GM12878 (cell line): ENCODE data around the gene DERL2. TPM values are rescaled to one million over a fixed set of nuclear protein-coding genes. Genes with fewer than 3 reads are reported as not detected.

Source experiments
- ATAC-seq: fragments of 200-7000 bp; cut with Tn5 transposase; 3 replicates; pipeline ENCODE4 v1.9.1; 2020; ENCODE audit warnings: mild to moderate bottlenecking, moderate library complexity
- BruUV-seq: library from RNA; stranded (reverse); fragments of 400-500 nt; replicated peaks from 2 replicates; lab custom pipeline; 2021; lab: Mats Ljungman, UMichigan
- CTCF ChIA-PET: fragments of 300-600 bp; sonication (Branson Sonifier 250); formaldehyde crosslinking; extraction: SDS; loops from one replicate; lab custom pipeline; 2021; ENCODE audit warnings: inconsistent platforms; lab: Yijun Ruan, JAX
- POLR2A ChIA-PET: fragments of 350-600 bp; formaldehyde crosslinking; extraction: SDS; loops from one replicate; lab custom pipeline; 2021; ENCODE audit warnings: inconsistent platforms; lab: Charles Lee
- RAD21 ChIA-PET: fragments of 300-600 bp; sonication (Branson Sonifier 250); formaldehyde crosslinking; loops from one replicate; lab custom pipeline; 2023; ENCODE audit warnings: antibody characterized with exemption; ENCODE audit not compliant: unreplicated experiment; lab: Charles Lee
- SMC1A ChIA-PET: fragments of 300-600 bp; sonication (Branson Sonifier 250); formaldehyde crosslinking; loops from one replicate; lab custom pipeline; 2023; ENCODE audit not compliant: unreplicated experiment, uncharacterized antibody; lab: Charles Lee
- DNase-seq: peaks from one replicate; pipeline ENCODE4 v3.0.0-alpha.2; 2011; ENCODE audit warnings: low read depth, low spot score
- FAIRE-seq: peaks from 3 replicates; lab custom pipeline; 2011; peaks lifted over from hg19 to GRCh38; lab: Jason Lieb, UNC
- H2AFZ ChIP-seq: 2 replicates; pipeline ENCODE4 v1.6.0; 2011; ENCODE audit warnings: low read depth, low read length, control low read depth; ENCODE audit not compliant: control insufficient read depth
- H3K27ac ChIP-seq: 2 replicates; pipeline ENCODE4 v1.5.1; 2011; ENCODE audit warnings: control low read depth; ENCODE audit not compliant: control insufficient read depth, insufficient read depth
- H3K27me3 ChIP-seq, 2 experiments: replicated peaks in 1 of 2; 2 replicates each; pipeline versions ENCODE4 v1.6.0 to v1.6.1; 2011; ENCODE audit warnings: low read length in 1 of 2; ENCODE audit not compliant: control insufficient read depth in 2 of 2, insufficient read depth in 2 of 2
- H3K36me3 ChIP-seq, 2 experiments: 2 replicates each; pipeline ENCODE4 v1.5.1; 2011; ENCODE audit warnings: low read length in 1 of 2; ENCODE audit not compliant: control insufficient read depth in 2 of 2, insufficient read depth in 2 of 2
- H3K4me1 ChIP-seq: 2 replicates; pipeline ENCODE4 v1.6.1; 2011; ENCODE audit warnings: mild to moderate bottlenecking, low read length, moderate library complexity, mixed read lengths; ENCODE audit not compliant: control insufficient read depth, insufficient read depth
- H3K4me2 ChIP-seq: 2 replicates; pipeline ENCODE4 v1.6.0; 2011; ENCODE audit warnings: control low read depth; ENCODE audit not compliant: control insufficient read depth, insufficient read depth
- H3K4me3 ChIP-seq: fragments of 200-600 bp; sonication (generic); 2 replicates; pipeline ENCODE4 v1.5.1; 2016
- H3K79me2 ChIP-seq: 2 replicates; pipeline ENCODE4 v1.6.0; 2011; ENCODE audit warnings: low read length; ENCODE audit not compliant: control insufficient read depth, insufficient read depth
- H3K9ac ChIP-seq: 2 replicates; pipeline ENCODE4 v1.8.0; 2011; ENCODE audit warnings: low read length, control low read depth, mixed read lengths; ENCODE audit not compliant: control insufficient read depth, insufficient read depth
- H3K9me3 ChIP-seq: replicated peaks from 3 replicates; pipeline ENCODE4 v1.5.1; 2011; ENCODE audit warnings: mild to moderate bottlenecking, low read length; ENCODE audit not compliant: control insufficient read depth, insufficient read depth
- H4K20me1 ChIP-seq: 2 replicates; pipeline ENCODE4 v1.6.0; 2011; ENCODE audit not compliant: control insufficient read depth, insufficient read depth
- BRCA1 ChIP-seq: IDR thresholded peaks from 2 replicates; pipeline ENCODE4 v1.6.1; 2011; ENCODE audit warnings: low read depth, low read length, improper control_type of control experiment
- CBFB ChIP-seq: IDR thresholded peaks from 2 replicates; pipeline ENCODE4 v1.6.1; 2016; ENCODE audit warnings: antibody characterized with exemption, low read depth
- CBX3 ChIP-seq: fragments of 200-600 bp; sonication (generic); IDR thresholded peaks from 2 replicates; pipeline ENCODE4 v1.6.1; 2016; ENCODE audit warnings: low read depth, borderline replicate concordance
- IKZF2 ChIP-seq, 2 experiments: fragments of 450-650 bp; IDR thresholded peaks; 2 replicates each; pipeline ENCODE4 v1.6.1; 2017; ENCODE audit warnings: mild to moderate bottlenecking in 2 of 2, moderate library complexity in 2 of 2
- JUND ChIP-seq: IDR thresholded peaks from 2 replicates; pipeline ENCODE4 v1.6.1; 2012; ENCODE audit warnings: low read depth, mild to moderate bottlenecking, low read length, improper control_type of control experiment, moderate library complexity
- KLF5 ChIP-seq: fragments of 450-650 bp; IDR thresholded peaks from 2 replicates; pipeline ENCODE4 v1.6.1; 2014; ENCODE audit warnings: mild to moderate bottlenecking; ENCODE audit not compliant: partially characterized antibody
- NFXL1 ChIP-seq: fragments of 450-650 bp; IDR thresholded peaks from 2 replicates; pipeline ENCODE4 v1.6.1; 2017; ENCODE audit warnings: antibody characterized with exemption, mild to moderate bottlenecking, borderline replicate concordance
- NFYA ChIP-seq: IDR thresholded peaks from 2 replicates; pipeline ENCODE4 v1.6.1; 2011; ENCODE audit warnings: low read depth, mild to moderate bottlenecking, low read length, improper control_type of control experiment, borderline replicate concordance
- NKRF ChIP-seq: fragments of 450-650 bp; conservative IDR thresholded peaks from 2 replicates; pipeline ENCODE4 v1.6.1; 2017; ENCODE audit warnings: mild to moderate bottlenecking, moderate library complexity
- RCOR1 ChIP-seq: conservative IDR thresholded peaks from 2 replicates; pipeline ENCODE4 v1.6.1; 2012; ENCODE audit warnings: low read depth, low read length, improper control_type of control experiment
- SREBF1 ChIP-seq: IDR thresholded peaks from 2 replicates; pipeline ENCODE4 v1.6.1; 2012; ENCODE audit warnings: mild to moderate bottlenecking, low read length
- STAT1 ChIP-seq: fragments of 450-650 bp; conservative IDR thresholded peaks from 2 replicates; pipeline ENCODE4 v1.6.1; 2014; ENCODE audit warnings: antibody characterized with exemption, mild to moderate bottlenecking
- YBX1 ChIP-seq: fragments of 450-650 bp; IDR thresholded peaks from 2 replicates; pipeline ENCODE4 v1.6.1; 2016; ENCODE audit warnings: antibody characterized with exemption
- YY1 ChIP-seq: IDR thresholded peaks from 2 replicates; pipeline ENCODE4 v1.6.1; 2011; ENCODE audit warnings: low read depth, mild to moderate bottlenecking, low read length
- ZNF384 ChIP-seq: IDR thresholded peaks from 2 replicates; pipeline ENCODE4 v1.6.1; 2012; ENCODE audit warnings: low read depth, mild to moderate bottlenecking, low read length, improper control_type of control experiment, borderline replicate concordance
- ZNF622 ChIP-seq: fragments of 450-650 bp; IDR thresholded peaks from 2 replicates; pipeline ENCODE4 v1.6.1; 2017; ENCODE audit warnings: mild to moderate bottlenecking, inconsistent platforms
- WGBS: methylation state at CpG from one replicate; pipeline ENCODE4 v1.1.6; 2016; ENCODE audit warnings: low lambda C conversion rate; ENCODE audit not compliant: insufficient replicate concordance, insufficient coverage; ENCODE audit errors: missing lambda C conversion rate; 5-methylcytosine and 5-hydroxymethylcytosine counted together
- in situ Hi-C: fragments of 300-500 bp; cut with MboI; formaldehyde crosslinking; loops from 9 replicates; pipeline ENCODE4 v1.14.3; 2018; ENCODE audit warnings: mixed read lengths
- intact Hi-C: fragments of 100-400 bp; cut with micrococcal nuclease; formaldehyde crosslinking; loops from one replicate; pipeline ENCODE4 v1.14.2; 2022; ENCODE audit not compliant: unreplicated experiment
- polyA plus RNA-seq, 11 experiments: library from polyadenylated mRNA; depleted of rRNA in 4 of 11; unstranded in 6 of 11; stranded (reverse) in 5 of 11; fragments of >200 nt; fragmentation: Nextera tagmentation in 4 of 11; fragmentation: Illumina TruSeq in 1 of 11; extraction: Ambion mirVana in 4 of 11; extraction: Trizol in 1 of 11; gene quantifications; 1 replicate in 1 of 11; 2 replicates in 10 of 11; pipeline versions ENCODE4 v1.2.1 to v1.2.3, GENCODE V29; 2011 to 2016; ENCODE audit warnings: inconsistent platforms in 2 of 11, missing spikeins in 2 of 11, low read depth in 1 of 11
- total RNA-seq, 4 experiments: library from RNA; depleted of rRNA in 3 of 4; stranded (reverse); fragments of >200 nt in 3 of 4; fragmentation: Illumina TruSeq in 1 of 4; extraction: Trizol in 1 of 4; gene quantifications; 2 replicates each; pipeline versions ENCODE4 v1.2.1 to v1.2.3, GENCODE V29; 2013 to 2021

The DERL2 gene
- total and polyA plus RNA-seq, 10 of the 15 experiments (the other 5 are each of a cell fraction or from before 2014, with no cell fraction given): 40.5 to 236 (median 69.3) TPM

GRCh38 chr17:5502552-5502951, 16.6 kb upstream of the DERL2 start:
- H3K4me1 ChIP-seq: no peaks in the 10 kb centered on the region
- RAD21 ChIA-PET: no interaction called here
- in situ Hi-C loops (no loop called here), intact Hi-C loops (no loop called here)
- FAIRE-seq: no peak
- CTCF ChIA-PET: no interaction called here
- H3K27ac ChIP-seq: no peak overlapping the region
- H3K9me3 ChIP-seq: no peaks in the 10 kb centered on the region
- no peak for TF ChIP-seq IKZF2 (IDR thresholded peaks at IDR 0.05)
- BruUV-seq: no TSS peak
- no peak for DNase-seq
- no peak overlapping the region for H3K4me3 ChIP-seq
- POLR2A ChIA-PET: no interaction called here
- ATAC-seq: no peak
- SMC1A ChIA-PET: no interaction called here
- H3K9ac ChIP-seq: no peak overlapping the region
- H3K27me3 ChIP-seq: peaks cover 0 to 2% of the 10 kb centered on the region in 2 experiments; a peak in 2 of 4 replicates
- H4K20me1 ChIP-seq: no peaks in the 10 kb centered on the region
- WGBS: 88% methylated on average over 4 of the region's 4 CpGs
- H3K36me3 ChIP-seq: no peaks in the 10 kb centered on the region
- H2AFZ ChIP-seq: no peak overlapping the region
- H3K4me2 ChIP-seq: no peak overlapping the region
- no peaks in the 10 kb centered on the region for H3K79me2 ChIP-seq

- no peak overlapping the region for H3K4me2 ChIP-seq
- RAD21 ChIA-PET: no interaction called here
- H3K4me3 ChIP-seq: no peak overlapping the region
- no peaks in the 10 kb centered on the region for H3K9me3 ChIP-seq
- intact Hi-C loops: no loop called here
- no peak for FAIRE-seq
- CTCF ChIA-PET: no interaction called here
- ATAC-seq: no peak
- DNase-seq: no peak
- in situ Hi-C loops: no loop called here
- BruUV-seq: no TSS peak
- no peaks in the 10 kb centered on the region for H3K79me2 ChIP-seq
- POLR2A ChIA-PET: no interaction called here
- H3K27ac ChIP-seq: no peak overlapping the region
- SMC1A ChIA-PET: interaction anchor here (0.8 kb wide), 1 partner anchor 9 kb away, joined by 3 read pairs; no protein-coding TSS in a partner anchor
- 96% methylated on average over 8 of the region's 8 CpGs for WGBS
- no peaks in the 10 kb centered on the region for H3K36me3 ChIP-seq
- no peaks in the 10 kb centered on the region for H3K4me1 ChIP-seq
- no peak overlapping the region for H2AFZ ChIP-seq
- no peaks in the 10 kb centered on the region for H4K20me1 ChIP-seq
- H3K9ac ChIP-seq: no peak overlapping the region
- peaks cover 0 to 2% of the 10 kb centered on the region in 2 experiments; a peak in 2 of 4 replicates for H3K27me3 ChIP-seq
- no peak for TF ChIP-seq BRCA1
- TF ChIP-seq KLF5: no peak
- no peak for TF ChIP-seq CBX3
- TF ChIP-seq NFYA: no peak
- TF ChIP-seq CBFB: no peak
- no peak for TF ChIP-seq YBX1
- TF ChIP-seq ZNF622: no peak
- TF ChIP-seq RCOR1: no peak
- TF ChIP-seq JUND: no peak
- no peak for TF ChIP-seq YY1
- no peak for TF ChIP-seq STAT1
- TF ChIP-seq ZNF384: no peak
- TF ChIP-seq NFXL1: no peak
- no peak for TF ChIP-seq NKRF
- TF ChIP-seq SREBF1: no peak
Measured at GRCh38 chr17:5501685-5502084, 15.7 kb upstream of the DERL2 start.
